ENCODE data around the gene CHST13.

GRCh38 chr3:126512916-126513650 is 10.9 kb upstream of the CHST13 start:
- TF ChIP-seq POLR2A (IDR thresholded peaks at IDR 0.05; ENCODE audit: low read length), result no peak
- TF ChIP-seq GATA1 (IDR thresholded peaks at IDR 0.05; ENCODE audit: low read depth, low read length), result no peak
